OCI-LY3 (cell line): ENCODE results near the gene ZNF182.
A peak's percentile ranks its signal among the peaks of the same experiment; 100 is the strongest.
"Not testable (repeated sequence)": the region's sequence is repeated elsewhere in the genome, so short reads cannot be mapped to it uniquely, and the experiment has no call there.

Source experiments
- H2AFZ ChIP-seq: fragments of 200-600, 300-600 bp; shearing (Covaris generic); 2 replicates; pipeline ENCODE4 v1.6.0; 2014; ENCODE audit warnings: antibody characterized with exemption, low read depth, low read length
- H3K27ac ChIP-seq: fragments of 200-600, 300-600 bp; sonication (generic); 2 replicates; pipeline ENCODE4 v1.5.1; 2014; ENCODE audit warnings: mild to moderate bottlenecking, low read length, moderate library complexity, mixed read lengths
- H3K27me3 ChIP-seq: fragments of 200-600, 300-600 bp; sonication (generic); 2 replicates; pipeline ENCODE4 v1.6.1; 2014; ENCODE audit warnings: low read depth, low read length, mixed read lengths
- H3K36me3 ChIP-seq: fragments of 200-600, 300-600 bp; sonication (generic); replicated peaks from 2 replicates; pipeline ENCODE3; 2014; ENCODE audit warnings: low read depth, low read length, mixed read lengths
- H3K4me1 ChIP-seq: fragments of 300-600, 200-600 bp; sonication (generic); 2 replicates; pipeline ENCODE4 v1.6.1; 2014; ENCODE audit warnings: low read length, mixed read lengths
- H3K4me2 ChIP-seq: fragments of 200-600, 300-600 bp; sonication (generic); 2 replicates; pipeline ENCODE4 v1.6.1; 2014; ENCODE audit warnings: low read length, mixed read lengths
- H3K4me3 ChIP-seq: fragments of 300-600, 200-600 bp; sonication (generic); 2 replicates; pipeline ENCODE4 v1.5.1; 2014; ENCODE audit warnings: antibody characterized with exemption, mild to moderate bottlenecking, low read length, moderate library complexity
- H3K79me2 ChIP-seq: fragments of 300-600, 200-600 bp; shearing (Covaris generic); 2 replicates; pipeline ENCODE4 v1.6.1; 2014; ENCODE audit warnings: mild to moderate bottlenecking, low read length, mixed read lengths
- H3K9ac ChIP-seq: fragments of 300-600, 200-600 bp; shearing (Covaris generic); 2 replicates; pipeline ENCODE4 v1.6.0; 2014; ENCODE audit warnings: mild to moderate bottlenecking, low read length, moderate library complexity
- H3K9me3 ChIP-seq: fragments of 200-600, 300-600 bp; shearing (Covaris generic); 2 replicates; pipeline ENCODE4 v1.6.1; 2014; ENCODE audit warnings: low read length, mixed read lengths; ENCODE audit not compliant: insufficient read depth
- H4K20me1 ChIP-seq: fragments of 200-600, 300-600 bp; sonication (generic); 2 replicates; pipeline ENCODE4 v1.6.1; 2016; ENCODE audit warnings: low read length, mixed read lengths; ENCODE audit not compliant: insufficient read depth
- EZH2phosphoT487 ChIP-seq: fragments of 200-600 bp; shearing (Covaris generic); IDR thresholded peaks from 2 replicates; pipeline ENCODE4 v1.6.1; 2018; ENCODE audit warnings: antibody characterized with exemption, mixed run types, low read depth
- TF ChIP-seq, protein P1 (sequence below): fragments of 200-600, 300-600 bp; sonication (generic); IDR thresholded peaks from 2 replicates; pipeline ENCODE4 v1.5.1; 2014; ENCODE audit warnings: antibody characterized with exemption, low read length, low read depth

The ZNF182 gene

GRCh38 chrX:48021026-48021900 lies 17.5 kb upstream of the ZNF182 start:
- no peaks in the 10 kb centered on the region for H3K36me3 ChIP-seq
- H3K27ac ChIP-seq: peak overlapping the region; percentile 66
- H4K20me1 ChIP-seq: no peaks in the 10 kb centered on the region
- H3K9ac ChIP-seq: peak overlapping the region; percentile 87
- peak overlapping the region; percentile 94 for H2AFZ ChIP-seq
- H3K4me2 ChIP-seq: peak overlapping the region; percentile 76
- H3K9me3 ChIP-seq: no peaks in the 10 kb centered on the region
- H3K79me2 ChIP-seq: no peaks in the 10 kb centered on the region
- no peak for TF ChIP-seq EZH2phosphoT487
- TF ChIP-seq, protein P1, sequence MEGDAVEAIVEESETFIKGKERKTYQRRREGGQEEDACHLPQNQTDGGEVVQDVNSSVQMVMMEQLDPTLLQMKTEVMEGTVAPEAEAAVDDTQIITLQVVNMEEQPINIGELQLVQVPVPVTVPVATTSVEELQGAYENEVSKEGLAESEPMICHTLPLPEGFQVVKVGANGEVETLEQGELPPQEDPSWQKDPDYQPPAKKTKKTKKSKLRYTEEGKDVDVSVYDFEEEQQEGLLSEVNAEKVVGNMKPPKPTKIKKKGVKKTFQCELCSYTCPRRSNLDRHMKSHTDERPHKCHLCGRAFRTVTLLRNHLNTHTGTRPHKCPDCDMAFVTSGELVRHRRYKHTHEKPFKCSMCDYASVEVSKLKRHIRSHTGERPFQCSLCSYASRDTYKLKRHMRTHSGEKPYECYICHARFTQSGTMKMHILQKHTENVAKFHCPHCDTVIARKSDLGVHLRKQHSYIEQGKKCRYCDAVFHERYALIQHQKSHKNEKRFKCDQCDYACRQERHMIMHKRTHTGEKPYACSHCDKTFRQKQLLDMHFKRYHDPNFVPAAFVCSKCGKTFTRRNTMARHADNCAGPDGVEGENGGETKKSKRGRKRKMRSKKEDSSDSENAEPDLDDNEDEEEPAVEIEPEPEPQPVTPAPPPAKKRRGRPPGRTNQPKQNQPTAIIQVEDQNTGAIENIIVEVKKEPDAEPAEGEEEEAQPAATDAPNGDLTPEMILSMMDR: no peak
- no peaks in the 10 kb centered on the region for H3K27me3 ChIP-seq
- H3K4me3 ChIP-seq: peak overlapping the region; percentile 88
- peaks cover 6% of the 10 kb centered on the region; the same call in 1 of the 2 replicates for H3K4me1 ChIP-seq

GRCh38 chrX:48020472-48020871 lies 16.7 kb upstream of the ZNF182 start:
- H3K27ac ChIP-seq: peak overlapping the region; percentile 66
- peak overlapping the region; percentile 94 for H2AFZ ChIP-seq
- not testable (repeated sequence) for H3K79me2 ChIP-seq, H3K27me3 ChIP-seq, H3K36me3 ChIP-seq, H4K20me1 ChIP-seq, H3K9me3 ChIP-seq, H3K4me1 ChIP-seq
- peak overlapping the region; percentile 88 for H3K4me3 ChIP-seq
- H3K4me2 ChIP-seq: peak overlapping the region; percentile 76
- peak overlapping the region; percentile 87 for H3K9ac ChIP-seq

DNA sequence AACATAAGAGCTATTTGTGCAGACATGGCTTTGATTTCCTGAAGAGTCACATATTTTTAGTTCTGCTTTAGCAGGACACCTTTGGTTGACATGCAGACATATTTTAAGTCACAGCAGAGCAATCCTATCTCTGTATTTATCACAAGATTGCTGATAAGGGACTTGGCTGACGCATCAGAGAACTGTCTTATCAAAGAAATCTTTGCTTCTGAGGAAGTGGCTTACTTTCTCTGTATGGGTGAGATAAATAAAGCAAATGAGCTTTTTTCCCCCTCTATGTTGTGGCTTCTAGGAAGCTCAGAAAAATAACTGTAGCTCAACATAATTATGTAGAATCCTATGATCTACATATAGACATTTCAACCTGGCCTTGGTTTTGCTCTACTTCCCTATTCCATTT lies 16.1 kb upstream of the ZNF182 start:
- not testable (repeated sequence) for H3K9ac ChIP-seq, H3K9me3 ChIP-seq, H3K4me2 ChIP-seq, H3K4me1 ChIP-seq, H3K27ac ChIP-seq, H3K36me3 ChIP-seq, H3K4me3 ChIP-seq, H3K79me2 ChIP-seq, H3K27me3 ChIP-seq, H2AFZ ChIP-seq, H4K20me1 ChIP-seq

DNA sequence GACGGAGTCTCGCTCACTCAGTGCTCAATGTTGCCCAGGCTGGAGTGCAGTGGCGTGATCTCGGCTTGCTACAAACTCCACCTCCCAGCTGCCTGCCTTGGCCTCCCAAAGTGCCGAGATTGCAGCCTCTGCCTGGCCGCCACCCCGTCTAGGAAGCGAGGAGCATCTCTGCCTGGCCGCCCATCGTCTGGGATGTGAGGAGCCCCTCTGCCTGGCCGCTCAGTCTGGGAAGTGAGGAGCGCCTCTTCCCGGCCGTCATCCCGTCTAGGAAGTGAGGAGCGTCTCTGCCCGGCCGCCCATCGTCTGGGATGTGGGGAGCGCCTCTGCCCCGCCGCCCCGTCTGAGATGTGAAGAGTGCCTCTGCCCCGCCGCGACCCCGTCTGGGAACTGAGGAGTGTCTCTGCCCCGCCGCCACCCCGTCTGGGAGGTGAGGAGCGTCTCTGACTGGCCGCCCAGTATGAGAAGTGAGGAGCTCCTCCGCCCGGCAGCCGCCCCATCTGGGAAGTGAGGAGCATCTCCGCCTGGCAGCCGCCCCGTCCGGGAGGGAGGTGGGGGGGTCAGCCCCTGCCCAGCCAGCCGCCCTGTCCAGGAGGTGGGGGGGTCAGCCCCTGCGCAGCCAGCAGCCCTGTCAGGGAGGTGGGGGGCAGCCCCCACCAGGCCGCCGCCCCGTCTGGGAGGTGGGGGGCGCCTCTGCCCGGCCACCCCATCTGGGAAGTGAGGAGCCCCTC lies 13.0 kb upstream of the ZNF182 start:
- not testable (repeated sequence) for H3K27ac ChIP-seq, H3K9ac ChIP-seq, H4K20me1 ChIP-seq

DNA sequence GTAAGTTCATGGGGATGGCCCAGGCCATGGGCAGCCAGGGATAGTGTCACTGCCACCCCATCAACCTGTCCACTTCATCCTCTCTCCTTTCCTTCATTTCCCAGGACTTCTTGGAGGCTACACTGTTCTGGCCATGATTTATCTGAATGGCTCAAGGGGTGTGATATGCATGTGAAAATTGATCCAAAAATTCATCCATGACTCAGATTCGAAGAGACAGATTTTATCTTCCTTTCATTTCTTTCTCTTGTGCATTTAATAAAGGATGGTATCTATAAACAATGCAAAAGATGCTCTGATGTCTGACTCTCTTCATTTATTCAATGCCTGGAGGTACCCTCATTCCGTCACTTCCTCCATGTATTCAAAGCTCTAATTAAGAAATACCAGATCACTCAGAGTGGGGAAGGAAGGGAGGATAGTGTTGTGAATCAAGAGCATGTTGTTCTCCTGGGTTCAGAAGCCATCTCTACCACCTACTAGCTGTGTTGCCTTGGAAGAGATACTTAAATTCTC lies 5.7 kb upstream of the ZNF182 start:
- not testable (repeated sequence) for H3K9me3 ChIP-seq, H3K27me3 ChIP-seq, H4K20me1 ChIP-seq, H3K4me2 ChIP-seq, H3K9ac ChIP-seq, H3K36me3 ChIP-seq, H2AFZ ChIP-seq, H3K4me3 ChIP-seq, H3K4me1 ChIP-seq, H3K27ac ChIP-seq, H3K79me2 ChIP-seq

More for the DNA sequence above, 13.0 kb upstream of the ZNF182 start:
- not testable (repeated sequence) for H3K4me1 ChIP-seq, H3K9me3 ChIP-seq, H3K36me3 ChIP-seq, H3K27me3 ChIP-seq, H3K4me2 ChIP-seq, H2AFZ ChIP-seq, H3K4me3 ChIP-seq, H3K79me2 ChIP-seq

DNA sequence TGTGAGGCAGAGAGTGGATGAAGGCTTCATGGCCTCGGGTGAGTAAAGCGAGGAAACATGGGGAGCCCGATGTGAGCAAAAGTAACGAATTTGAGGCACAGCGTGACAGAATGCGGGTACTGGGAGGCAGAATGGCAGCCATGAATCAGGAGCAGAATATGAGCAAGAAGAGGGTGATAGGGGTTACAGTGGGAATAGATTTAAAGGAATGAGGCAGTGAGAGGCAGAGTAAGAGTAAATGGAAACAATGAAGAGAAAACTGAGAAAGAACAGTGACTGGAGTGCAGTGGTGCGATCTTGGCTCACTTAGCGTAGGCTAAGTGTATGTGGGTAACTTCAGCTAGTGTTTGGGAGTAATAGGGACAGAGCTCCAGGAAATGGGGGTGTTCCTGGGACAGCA lies 2.9 kb upstream of the ZNF182 start, which contains the start of gene SPACA5:
Gene SPACA5, plus strand, starts transcription at position 301 of the 400 bp plus-strand sequence. CDS start 815 bp downstream, outside the sequence.
- H3K4me1 ChIP-seq, H3K9me3 ChIP-seq, H4K20me1 ChIP-seq, H2AFZ ChIP-seq, H3K27ac ChIP-seq, H3K4me3 ChIP-seq, H3K27me3 ChIP-seq, H3K9ac ChIP-seq, H3K36me3 ChIP-seq, H3K4me2 ChIP-seq: not testable (repeated sequence)
- H3K79me2 ChIP-seq: peaks cover 19% of the 10 kb centered on the region
